Measurements from ENCODE around the gene WNT4. TPM values are rescaled to one million over a fixed set of nuclear protein-coding genes. Genes with fewer than 3 reads are reported as not detected.
A peak's percentile ranks its signal among the peaks of the same experiment; 100 is the strongest.

The WNT4 gene
- total RNA-seq, 2 experiments from 2014 or later = not detected

GRCh38 chr1:22121421-22121911 is 21.4 kb downstream of the WNT4 start:
- Mint-ChIP-seq H3K9me3 (no peaks in the 10 kb centered on the region), H3K4me3 (no peak overlapping the region), H3K27me3 (no peaks in the 10 kb centered on the region), H3K27ac (no peak overlapping the region), H3K36me3 (ENCODE audit: low read depth) (peaks cover 14% of the 10 kb centered on the region), H3K4me1 (peaks cover 4% of the 10 kb centered on the region)
- ChIA-PET CTCF (interaction anchor here (0.6 to 1.5 kb wide), 3 partner anchors 19 to 113 kb away, joined by 3 to 4 read pairs (median 3); no protein-coding TSS in a partner anchor), POLR2A (no interaction called here)
- DNase-seq = no peak

- no peak overlapping the region for H3K4me3 Mint-ChIP-seq
- H3K4me1 Mint-ChIP-seq = peaks cover 10% of the 10 kb centered on the region
- POLR2A ChIA-PET = no interaction called here
- H3K27ac Mint-ChIP-seq = peak overlapping the region; percentile 19
- CTCF ChIA-PET = no interaction called here
- no peaks in the 10 kb centered on the region for H3K27me3 Mint-ChIP-seq
- peaks cover 17% of the 10 kb centered on the region for H3K36me3 Mint-ChIP-seq (ENCODE audit: low read depth)
- no peaks in the 10 kb centered on the region for H3K9me3 Mint-ChIP-seq
- no peak for DNase-seq
Measured at GRCh38 chr1:22120469-22120790, 22.5 kb downstream of the WNT4 start.

- CTCF ChIA-PET = no interaction called here
- no peaks in the 10 kb centered on the region for H3K27me3 Mint-ChIP-seq
- no peak overlapping the region for H3K27ac Mint-ChIP-seq
Measured at GRCh38 chr1:22119626-22120468, 23.1 kb downstream of the WNT4 start.

GRCh38 chr1:22118291-22118992 is 24.5 kb downstream of the WNT4 start:
- H3K36me3 Mint-ChIP-seq (ENCODE audit: low read depth) = peaks cover 24% of the 10 kb centered on the region
- no peaks in the 10 kb centered on the region for H3K27me3 Mint-ChIP-seq
- no peak overlapping the region for H3K4me3 Mint-ChIP-seq
- no peak overlapping the region for H3K27ac Mint-ChIP-seq
- H3K4me1 Mint-ChIP-seq = peaks cover 13% of the 10 kb centered on the region
- POLR2A ChIA-PET = interaction anchor here (0.8 kb wide), 1 partner anchor 11 kb away, joined by 4 read pairs; no protein-coding TSS in a partner anchor
- H3K9me3 Mint-ChIP-seq = no peaks in the 10 kb centered on the region
- DNase-seq = no peak
- CTCF ChIA-PET = interaction anchor here (0.7 kb wide), 1 partner anchor 10 kb away, joined by 3 read pairs; no protein-coding TSS in a partner anchor

More at GRCh38 chr1:22119626-22120468, 23.1 kb downstream of the WNT4 start:
- peaks cover 23% of the 10 kb centered on the region for H3K36me3 Mint-ChIP-seq (ENCODE audit: low read depth)
- peaks cover 12% of the 10 kb centered on the region for H3K4me1 Mint-ChIP-seq
- H3K4me3 Mint-ChIP-seq = no peak overlapping the region
- no peak for DNase-seq
- POLR2A ChIA-PET = no interaction called here
- H3K9me3 Mint-ChIP-seq = no peaks in the 10 kb centered on the region

DNA sequence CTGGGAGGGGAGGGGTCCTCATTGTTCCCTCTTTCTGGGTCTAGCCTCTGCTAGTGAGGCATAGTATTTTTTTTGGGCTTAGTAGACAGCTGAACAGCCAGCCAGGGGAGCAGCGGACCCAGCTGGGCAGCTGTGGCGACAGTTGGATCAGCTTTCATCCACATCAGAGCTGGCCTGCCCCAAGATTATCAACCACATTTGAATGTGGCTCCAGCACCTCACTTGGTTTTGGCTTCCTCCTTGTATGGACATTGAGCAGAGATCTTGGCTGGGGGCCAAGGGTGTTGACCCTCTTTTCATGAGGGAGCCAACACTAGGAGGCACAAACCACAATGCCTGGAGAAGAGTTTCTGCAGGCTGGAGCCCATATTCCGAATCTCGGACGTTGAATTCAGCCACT is 25.0 kb downstream of the WNT4 start:
- Mint-ChIP-seq H3K36me3 (ENCODE audit: low read depth) (peaks cover 27% of the 10 kb centered on the region), H3K9me3 (no peaks in the 10 kb centered on the region), H3K4me3 (no peak overlapping the region), H3K4me1 (peaks cover 17% of the 10 kb centered on the region), H3K27me3 (no peaks in the 10 kb centered on the region), H3K27ac (peak overlapping the region; percentile 1)
- DNase-seq = no peak
- POLR2A ChIA-PET = no interaction called here
- CTCF ChIA-PET = interaction anchor here (0.7 to 1.3 kb wide), 2 partner anchors 10 to 12 kb away, joined by 3 read pairs; no protein-coding TSS in a partner anchor

GRCh38 chr1:22117238-22117637 is 25.7 kb downstream of the WNT4 start:
- no peaks in the 10 kb centered on the region for H3K27me3 Mint-ChIP-seq
- H3K4me3 Mint-ChIP-seq = no peak overlapping the region
- H3K4me1 Mint-ChIP-seq = peaks cover 17% of the 10 kb centered on the region
- ChIA-PET CTCF (interaction anchor here (0.6 to 1.3 kb wide), 2 partner anchors 11 to 1119 kb away, joined by 3 read pairs; no protein-coding TSS in a partner anchor), POLR2A (no interaction called here)
- DNase-seq = no peak
- H3K9me3 Mint-ChIP-seq = no peaks in the 10 kb centered on the region
- peaks cover 33% of the 10 kb centered on the region for H3K36me3 Mint-ChIP-seq (ENCODE audit: low read depth)
- H3K27ac Mint-ChIP-seq = no peak overlapping the region

- DNase-seq = no peak
- Mint-ChIP-seq H3K4me3 (no peak overlapping the region), H3K4me1 (peaks cover 17% of the 10 kb centered on the region), H3K27ac (peak overlapping the region; percentile 78), H3K27me3 (no peaks in the 10 kb centered on the region), H3K9me3 (no peaks in the 10 kb centered on the region), H3K36me3 (ENCODE audit: low read depth) (peaks cover 36% of the 10 kb centered on the region)
- POLR2A ChIA-PET = no interaction called here
- CTCF ChIA-PET = interaction anchor here (0.5 to 2.0 kb wide), 3 partner anchors 12 to 96 kb away, joined by 3 to 4 read pairs (median 3); no protein-coding TSS in a partner anchor
Measured at GRCh38 chr1:22115286-22115685, 27.6 kb downstream of the WNT4 start.

GRCh38 chr1:22114083-22115012 is 28.5 kb downstream of the WNT4 start:
- no peak for DNase-seq
- Mint-ChIP-seq H3K27me3 (no peaks in the 10 kb centered on the region), H3K36me3 (ENCODE audit: low read depth) (peaks cover 32% of the 10 kb centered on the region), H3K9me3 (no peaks in the 10 kb centered on the region), H3K4me1 (peaks cover 17% of the 10 kb centered on the region), H3K4me3 (no peak overlapping the region), H3K27ac (no peak overlapping the region)
- ChIA-PET POLR2A (no interaction called here), CTCF (interaction anchor here (0.5 to 2.0 kb wide), 3 partner anchors 9 to 95 kb away, joined by 3 to 4 read pairs (median 4); no protein-coding TSS in a partner anchor)

GRCh38 chr1:22112554-22112953 is 30.3 kb downstream of the WNT4 start:
- Mint-ChIP-seq H3K27ac (peak overlapping the region; percentile 74), H3K27me3 (no peaks in the 10 kb centered on the region), H3K4me3 (no peak overlapping the region), H3K9me3 (no peaks in the 10 kb centered on the region), H3K4me1 (peaks cover 21% of the 10 kb centered on the region), H3K36me3 (ENCODE audit: low read depth) (peaks cover 40% of the 10 kb centered on the region)
- ChIA-PET POLR2A (interaction anchor here (0.6 kb wide), 1 partner anchor 218 kb away, joined by 5 read pairs; no protein-coding TSS in a partner anchor), CTCF (no interaction called here)
- no peak for DNase-seq

GRCh38 chr1:22111620-22112019 is 31.3 kb downstream of the WNT4 start:
- H3K27ac Mint-ChIP-seq = no peak overlapping the region
- ChIA-PET POLR2A (no interaction called here), CTCF (interaction anchor here (0.6 kb wide), 1 partner anchor 62 kb away, joined by 4 read pairs; no protein-coding TSS in a partner anchor)
- H3K36me3 Mint-ChIP-seq (ENCODE audit: low read depth) = peaks cover 43% of the 10 kb centered on the region
- H3K9me3 Mint-ChIP-seq = no peaks in the 10 kb centered on the region
- no peaks in the 10 kb centered on the region for H3K27me3 Mint-ChIP-seq
- H3K4me3 Mint-ChIP-seq = no peak overlapping the region
- DNase-seq = no peak
- H3K4me1 Mint-ChIP-seq = peaks cover 21% of the 10 kb centered on the region

GRCh38 chr1:22111115-22111514 is 31.8 kb downstream of the WNT4 start:
- no peak overlapping the region for H3K27ac Mint-ChIP-seq
- peaks cover 47% of the 10 kb centered on the region for H3K36me3 Mint-ChIP-seq (ENCODE audit: low read depth)
- POLR2A ChIA-PET = no interaction called here

GRCh38 chr1:22110016-22110415 is 32.9 kb downstream of the WNT4 start:
- Mint-ChIP-seq H3K27ac (no peak overlapping the region), H3K27me3 (no peaks in the 10 kb centered on the region), H3K36me3 (ENCODE audit: low read depth) (peaks cover 50% of the 10 kb centered on the region), H3K9me3 (no peaks in the 10 kb centered on the region), H3K4me1 (peaks cover 29% of the 10 kb centered on the region), H3K4me3 (no peak overlapping the region)
- ChIA-PET CTCF (interaction anchor here (0.6 to 0.8 kb wide), 2 partner anchors 38 to 1180 kb away, joined by 3 to 4 read pairs; no protein-coding TSS in a partner anchor), POLR2A (no interaction called here)
- DNase-seq = no peak

More at GRCh38 chr1:22111115-22111514, 31.8 kb downstream of the WNT4 start:
- no peaks in the 10 kb centered on the region for H3K27me3 Mint-ChIP-seq
- DNase-seq = no peak
- no peak overlapping the region for H3K4me3 Mint-ChIP-seq
- peaks cover 22% of the 10 kb centered on the region for H3K4me1 Mint-ChIP-seq
- H3K9me3 Mint-ChIP-seq = no peaks in the 10 kb centered on the region
- CTCF ChIA-PET = interaction anchor here (0.6 to 0.7 kb wide), 2 partner anchors 62 to 424 kb away, joined by 3 to 4 read pairs; no protein-coding TSS in a partner anchor
